Astrocyte of the cerebellum (primary cell): ENCODE measurements around the gene LPAR6.
A peak's percentile ranks its signal among the peaks of the same experiment; 100 is the strongest.
"Not testable (repeated sequence)": the region's sequence is repeated elsewhere in the genome, so short reads cannot be mapped to it uniquely, and the experiment has no call there.

Experiments
- DNase-seq: peaks from one replicate; pipeline ENCODE4 v3.0.0-alpha.2; 2011; ENCODE audit warnings: low read depth
- H3K4me3 ChIP-seq: 2 replicates; pipeline ENCODE4 v1.5.1; 2011; ENCODE audit warnings: mild to moderate bottlenecking, low read depth, low read length, moderate library complexity
- CTCF ChIP-seq: IDR thresholded peaks from 2 replicates; pipeline ENCODE4 v1.5.1; 2012; ENCODE audit warnings: low read length, low read depth, moderate library complexity, mild to moderate bottlenecking; ENCODE audit errors: missing control alignments
- in situ Hi-C: cut with HindIII; loops from 2 replicates; pipeline ENCODE4 v1.10.0; 2017; ENCODE audit warnings: low sequenced_read_pairs

Gene LPAR6

DNA sequence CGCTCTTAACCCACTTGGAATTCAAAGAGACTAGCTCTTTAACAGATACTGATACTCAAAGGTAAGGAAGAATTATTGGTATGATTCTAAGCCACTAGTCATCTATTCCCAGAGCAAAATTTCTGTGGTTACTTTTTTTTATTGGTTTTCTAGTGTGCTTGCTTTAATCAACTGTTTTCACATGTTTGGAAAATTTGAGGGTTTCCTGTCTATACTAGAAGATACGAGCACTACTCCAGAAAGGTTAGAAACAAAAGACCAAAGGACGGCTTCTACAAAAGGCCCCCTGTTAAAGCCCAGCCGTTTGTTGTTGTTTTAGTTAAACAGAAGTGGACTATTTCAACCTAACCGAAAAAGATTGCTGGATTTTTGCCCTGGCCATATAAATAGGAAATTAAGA is 18.5 kb upstream of the LPAR6 start:
- peak; percentile 80 for DNase-seq
- in situ Hi-C loops: no loop called here
- TF ChIP-seq CTCF: no peak
- H3K4me3 ChIP-seq: no peak overlapping the region

DNA sequence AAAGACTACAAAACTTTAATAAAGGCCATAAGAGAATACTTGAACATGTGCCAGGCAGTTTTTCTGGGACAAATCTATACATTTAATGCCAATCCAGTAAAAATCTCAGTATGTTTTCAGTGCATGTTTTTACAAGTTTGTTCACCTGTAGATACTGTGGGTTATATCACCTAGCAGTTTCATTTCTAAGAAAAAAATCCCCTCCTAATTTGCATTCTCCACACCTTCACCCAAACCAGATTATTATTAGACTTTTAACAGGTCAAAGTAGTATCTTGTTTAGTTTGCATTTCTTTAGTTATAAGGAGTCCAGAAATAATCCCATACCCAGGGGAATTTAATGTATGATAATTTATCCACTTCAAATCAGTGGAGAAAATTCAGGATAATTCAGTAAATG is 17.0 kb upstream of the LPAR6 start:
- no peak for TF ChIP-seq CTCF
- in situ Hi-C loops: no loop called here
- no peak overlapping the region for H3K4me3 ChIP-seq
- DNase-seq: no peak

DNA sequence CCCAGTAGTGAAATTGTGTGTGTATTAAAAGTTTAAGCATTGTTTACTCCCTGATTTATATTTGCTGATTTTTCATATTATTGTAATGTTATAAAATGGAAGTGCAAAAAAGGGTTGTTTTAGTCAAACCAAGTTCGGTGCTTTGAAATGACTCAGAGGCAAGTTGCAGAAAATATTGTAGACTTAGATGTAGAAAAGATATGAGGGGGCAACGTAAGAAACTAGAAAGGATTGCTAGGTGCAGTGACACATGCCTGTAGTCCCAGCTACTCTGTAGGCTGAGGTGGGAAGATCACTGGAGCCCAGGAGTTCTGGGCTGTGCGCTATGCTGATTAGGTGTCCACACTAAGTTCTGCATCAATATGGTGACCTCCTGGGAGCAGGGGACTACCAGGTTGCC is 16.1 kb upstream of the LPAR6 start:
- no peak for TF ChIP-seq CTCF
- no peak overlapping the region for H3K4me3 ChIP-seq
- in situ Hi-C loops: no loop called here
- no peak for DNase-seq

- DNase-seq, in situ Hi-C loops, H3K4me3 ChIP-seq: not testable (repeated sequence)
Measured at GRCh38 chr13:48426755-48427298, 13.9 kb upstream of the LPAR6 start.

DNA sequence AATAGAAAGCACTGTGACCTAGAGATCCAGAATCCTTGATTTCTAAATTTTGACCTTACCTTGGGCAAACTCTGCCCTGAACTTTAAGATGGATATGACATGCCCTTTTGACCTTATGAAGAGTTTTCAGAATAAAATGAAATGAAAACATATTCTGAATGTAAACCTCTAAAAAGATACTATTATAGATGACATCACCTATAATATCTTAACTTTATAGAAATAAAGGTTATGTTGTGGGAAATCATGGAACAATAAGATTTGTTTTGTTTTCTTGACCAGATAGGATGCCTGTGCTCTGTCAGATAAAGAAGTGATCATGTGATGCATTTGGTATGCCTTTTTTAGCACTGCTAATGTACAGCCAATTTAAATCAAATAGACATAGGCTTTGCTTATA is 13.1 kb upstream of the LPAR6 start:
- in situ Hi-C loops: no loop called here
- TF ChIP-seq CTCF: no peak
- no peak overlapping the region for H3K4me3 ChIP-seq
- DNase-seq: no peak

GRCh38 chr13:48424212-48424611 is 11.3 kb upstream of the LPAR6 start:
- TF ChIP-seq CTCF: no peak
- H3K4me3 ChIP-seq: no peak overlapping the region
- in situ Hi-C loops: no loop called here
- DNase-seq: no peak

DNA sequence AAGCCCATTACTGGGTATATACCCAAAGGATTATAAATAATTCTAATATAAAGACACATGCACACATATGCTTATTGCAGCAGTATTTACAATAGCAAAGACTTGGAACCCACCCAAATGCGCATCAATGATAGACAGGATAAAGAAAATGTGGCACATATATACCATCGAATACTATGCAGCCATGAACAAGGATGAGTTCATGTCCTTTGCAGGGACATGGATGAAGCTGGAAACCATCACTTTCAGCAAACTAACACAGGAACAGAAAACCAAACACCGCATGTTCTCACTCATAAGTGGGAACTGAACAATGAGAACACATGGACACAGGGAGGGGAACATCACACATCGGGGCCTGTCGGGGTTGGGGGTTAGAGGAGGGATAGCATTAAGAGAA is 9.1 kb upstream of the LPAR6 start:
- in situ Hi-C loops, H3K4me3 ChIP-seq, DNase-seq: not testable (repeated sequence)

DNA sequence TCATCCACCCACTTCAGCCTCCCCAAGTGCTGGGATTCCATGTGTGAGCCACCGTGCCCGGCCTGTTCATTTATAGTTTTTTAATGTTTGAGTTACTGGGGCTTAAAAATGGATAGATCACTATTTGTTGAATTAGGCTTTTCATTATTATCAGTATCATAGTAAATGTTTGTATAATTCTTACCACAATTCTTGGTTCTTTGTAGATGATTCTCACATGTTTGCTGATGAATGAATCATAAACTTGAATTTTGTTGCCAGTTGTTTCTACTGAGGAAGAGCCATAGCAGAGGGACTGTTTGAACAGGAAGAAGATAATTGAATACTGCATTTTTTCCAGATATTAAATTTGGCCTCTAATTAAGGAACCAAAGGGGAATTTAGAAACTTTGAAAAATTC is 2.6 kb upstream of the LPAR6 start:
- DNase-seq: no peak
- TF ChIP-seq CTCF: no peak
- in situ Hi-C loops: no loop called here
- no peak overlapping the region for H3K4me3 ChIP-seq
